KOPT-K1 (cell line): Measurements from ENCODE around the gene LEKR1.

ENCODE experiments used
- H3K27ac ChIP-seq: fragments of 200-600 bp; sonication (generic); 2 replicates; pipeline ENCODE4 v1.5.1; 2016; ENCODE audit warnings: antibody characterized with exemption, mild to moderate bottlenecking, low read depth, low read length; ENCODE audit not compliant: poor library complexity, severe bottlenecking
- H3K36me3 ChIP-seq: fragments of 200-600 bp; sonication (generic); 2 replicates; pipeline ENCODE4 v1.5.1; 2017; ENCODE audit warnings: antibody characterized with exemption, mild to moderate bottlenecking, low read length, moderate library complexity; ENCODE audit not compliant: insufficient read depth
- H3K9me3 ChIP-seq: fragments of 200-600 bp; sonication (generic); 2 replicates; pipeline ENCODE4 v1.5.1; 2017; ENCODE audit warnings: antibody characterized with exemption, low read length, mild to moderate bottlenecking; ENCODE audit not compliant: insufficient read depth, poor library complexity, severe bottlenecking

LEKR1 gene

GRCh38 chr3:156826144-156826895, at the start of gene LEKR1:
LEKR1 (plus strand) TSS chr3:156826353; CDS start chr3:156829330, 2,977 bp downstream.
- Histone ChIP-seq H3K36me3 (no peaks in the 10 kb centered on the region), H3K9me3 (no peaks in the 10 kb centered on the region), H3K27ac (no peak within 1 kb of the TSS)

- Histone ChIP-seq H3K36me3 (no peaks in the 10 kb centered on the region), H3K27ac (no peak overlapping the region), H3K9me3 (no peaks in the 10 kb centered on the region)
These were observed 49.3 kb upstream of the LEKR1 start for GRCh38 chr3:156776871-156777270.

GRCh38 chr3:156781310-156782230, 44.6 kb upstream of the LEKR1 start:
- Histone ChIP-seq H3K27ac (no peak overlapping the region), H3K9me3 (no peaks in the 10 kb centered on the region)

GRCh38 chr3:156782319-156782718, 43.8 kb upstream of the LEKR1 start:
- Histone ChIP-seq H3K9me3 (no peaks in the 10 kb centered on the region), H3K27ac (no peak overlapping the region), H3K36me3 (no peaks in the 10 kb centered on the region)

More at GRCh38 chr3:156781310-156782230, 44.6 kb upstream of the LEKR1 start:
- no peaks in the 10 kb centered on the region for H3K36me3 ChIP-seq

GRCh38 chr3:156782921-156783320, 43.2 kb upstream of the LEKR1 start:
- no peak overlapping the region for H3K27ac ChIP-seq

GRCh38 chr3:156787001-156787400, 39.2 kb upstream of the LEKR1 start:
- Histone ChIP-seq H3K9me3 (no peaks in the 10 kb centered on the region), H3K36me3 (no peaks in the 10 kb centered on the region), H3K27ac (no peak overlapping the region)

More at GRCh38 chr3:156782921-156783320, 43.2 kb upstream of the LEKR1 start:
- Histone ChIP-seq H3K9me3 (no peaks in the 10 kb centered on the region), H3K36me3 (no peaks in the 10 kb centered on the region)

GRCh38 chr3:156787926-156788663, 38.1 kb upstream of the LEKR1 start:
- no peak overlapping the region for H3K27ac ChIP-seq
- no peaks in the 10 kb centered on the region for H3K36me3 ChIP-seq
- H3K9me3 ChIP-seq, result no peaks in the 10 kb centered on the region

- no peaks in the 10 kb centered on the region for H3K9me3 ChIP-seq
- no peaks in the 10 kb centered on the region for H3K36me3 ChIP-seq
- H3K27ac ChIP-seq, result no peak overlapping the region
These were observed 37.3 kb upstream of the LEKR1 start for GRCh38 chr3:156788846-156789245.

GRCh38 chr3:156790156-156790555, 36.0 kb upstream of the LEKR1 start:
- no peaks in the 10 kb centered on the region for H3K9me3 ChIP-seq
- H3K36me3 ChIP-seq, result no peaks in the 10 kb centered on the region
- no peak overlapping the region for H3K27ac ChIP-seq

- Histone ChIP-seq H3K36me3 (no peaks in the 10 kb centered on the region), H3K27ac (no peak overlapping the region), H3K9me3 (no peaks in the 10 kb centered on the region)
These were observed 34.0 kb upstream of the LEKR1 start for GRCh38 chr3:156792114-156792513.

GRCh38 chr3:156792536-156792935, 33.6 kb upstream of the LEKR1 start:
- Histone ChIP-seq H3K36me3 (no peaks in the 10 kb centered on the region), H3K9me3 (no peaks in the 10 kb centered on the region), H3K27ac (no peak overlapping the region)

- Histone ChIP-seq H3K9me3 (no peaks in the 10 kb centered on the region), H3K27ac (no peak overlapping the region), H3K36me3 (no peaks in the 10 kb centered on the region)
These were observed 33.2 kb upstream of the LEKR1 start for GRCh38 chr3:156792945-156793344.

GRCh38 chr3:156793400-156793799, 32.8 kb upstream of the LEKR1 start:
- Histone ChIP-seq H3K27ac (no peak overlapping the region), H3K9me3 (no peaks in the 10 kb centered on the region), H3K36me3 (no peaks in the 10 kb centered on the region)

- Histone ChIP-seq H3K9me3 (no peaks in the 10 kb centered on the region), H3K27ac (no peak overlapping the region), H3K36me3 (no peaks in the 10 kb centered on the region)
These were observed 32.3 kb upstream of the LEKR1 start for GRCh38 chr3:156793851-156794250.
